Gastrocnemius medialis (tissue), 4 donors: Measurements from ENCODE around the gene APEX1.

ENCODE experiments used
- POLR2A ChIP-seq, 2 donors: fragments of 450-650 bp; IDR thresholded peaks; one replicate each; pipeline ENCODE4 v1.6.1; 2017; ENCODE audit warnings: antibody characterized with exemption in 2 of 2, mild to moderate bottlenecking in 2 of 2, moderate library complexity in 2 of 2
- TF ChIP-seq, protein P1 (sequence below), 5 experiments: fragments of 450-650 bp in 3 of 5; fragments of 200-600 bp in 2 of 5; sonication (generic) in 2 of 5; IDR thresholded peaks in 4 of 5; conservative IDR thresholded peaks in 1 of 5; 1 replicate in 4 of 5; 2 replicates in 1 of 5; pipeline ENCODE4 v1.5.1; 2016 to 2019; ENCODE audit warnings: antibody characterized with exemption in 5 of 5, mild to moderate bottlenecking in 3 of 5, moderate library complexity in 3 of 5

DNA sequence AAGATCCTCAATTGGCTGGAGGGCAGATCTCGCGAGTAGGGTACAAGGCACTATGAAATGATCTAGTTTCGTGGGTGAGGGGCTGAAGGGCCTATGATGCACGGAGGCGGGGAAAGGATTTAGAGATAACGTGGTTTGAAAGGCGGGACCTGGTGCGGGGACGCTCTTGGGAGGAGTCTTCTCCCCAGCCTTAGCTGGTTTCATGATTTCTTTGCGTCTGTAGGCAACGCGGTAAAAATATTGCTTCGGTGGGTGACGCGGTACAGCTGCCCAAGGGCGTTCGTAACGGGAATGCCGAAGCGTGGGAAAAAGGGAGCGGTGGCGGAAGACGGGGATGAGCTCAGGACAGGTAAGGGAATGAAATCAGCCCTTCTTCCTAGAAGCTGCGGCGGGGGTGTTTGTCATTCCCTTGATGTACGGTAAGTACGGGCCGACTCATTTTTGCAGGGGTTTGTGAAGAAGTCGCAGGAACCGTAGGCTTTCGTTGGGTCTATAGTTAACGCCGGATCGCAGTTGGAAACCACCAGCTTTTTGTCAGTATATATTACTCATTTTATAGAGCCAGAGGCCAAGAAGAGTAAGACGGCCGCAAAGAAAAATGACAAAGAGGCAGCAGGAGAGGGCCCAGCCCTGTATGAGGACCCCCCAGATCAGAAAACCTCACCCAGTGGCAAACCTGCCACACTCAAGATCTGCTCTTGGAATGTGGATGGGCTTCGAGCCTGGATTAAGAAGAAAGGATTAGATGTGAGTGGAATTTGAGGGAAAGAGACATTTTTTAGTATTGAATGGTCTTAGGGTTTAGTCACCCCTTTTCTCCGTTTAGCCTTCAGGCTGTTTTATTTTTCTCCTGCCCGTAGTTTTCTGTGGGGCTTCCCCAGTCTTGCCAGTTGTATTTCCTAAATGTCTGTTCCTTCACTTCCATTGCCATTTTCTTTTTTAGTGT is 602 bp downstream of the APEX1 start:
- TF ChIP-seq, protein P1, sequence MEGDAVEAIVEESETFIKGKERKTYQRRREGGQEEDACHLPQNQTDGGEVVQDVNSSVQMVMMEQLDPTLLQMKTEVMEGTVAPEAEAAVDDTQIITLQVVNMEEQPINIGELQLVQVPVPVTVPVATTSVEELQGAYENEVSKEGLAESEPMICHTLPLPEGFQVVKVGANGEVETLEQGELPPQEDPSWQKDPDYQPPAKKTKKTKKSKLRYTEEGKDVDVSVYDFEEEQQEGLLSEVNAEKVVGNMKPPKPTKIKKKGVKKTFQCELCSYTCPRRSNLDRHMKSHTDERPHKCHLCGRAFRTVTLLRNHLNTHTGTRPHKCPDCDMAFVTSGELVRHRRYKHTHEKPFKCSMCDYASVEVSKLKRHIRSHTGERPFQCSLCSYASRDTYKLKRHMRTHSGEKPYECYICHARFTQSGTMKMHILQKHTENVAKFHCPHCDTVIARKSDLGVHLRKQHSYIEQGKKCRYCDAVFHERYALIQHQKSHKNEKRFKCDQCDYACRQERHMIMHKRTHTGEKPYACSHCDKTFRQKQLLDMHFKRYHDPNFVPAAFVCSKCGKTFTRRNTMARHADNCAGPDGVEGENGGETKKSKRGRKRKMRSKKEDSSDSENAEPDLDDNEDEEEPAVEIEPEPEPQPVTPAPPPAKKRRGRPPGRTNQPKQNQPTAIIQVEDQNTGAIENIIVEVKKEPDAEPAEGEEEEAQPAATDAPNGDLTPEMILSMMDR (IDR thresholded peaks at IDR 0.05 in 4 of 5, conservative IDR thresholded peaks at IDR 0.05 in 1 of 5), result no peak
- TF ChIP-seq POLR2A (IDR thresholded peaks at IDR 0.05), result no peak
